GM19240 (cell line): ENCODE results near the gene ZNF385C.

Experiments used
- DNase-seq: peaks from one replicate; pipeline ENCODE4 v3.0.0; 2011; ENCODE audit warnings: low spot score; ENCODE audit not compliant: insufficient read length

The ZNF385C gene

GRCh38 chr17:42078396-42079043 is 19.8 kb downstream of the ZNF385C start:
- DNase-seq = no peak

GRCh38 chr17:42077755-42078154 is 20.5 kb downstream of the ZNF385C start:
- no peak for DNase-seq

GRCh38 chr17:42076797-42077559 is 21.3 kb downstream of the ZNF385C start:
- no peak for DNase-seq

GRCh38 chr17:42075789-42076188 is 22.5 kb downstream of the ZNF385C start:
- no peak for DNase-seq

GRCh38 chr17:42072323-42073187 is 25.7 kb downstream of the ZNF385C start:
- DNase-seq = no peak

GRCh38 chr17:42071810-42072209 is 26.5 kb downstream of the ZNF385C start:
- DNase-seq = no peak

GRCh38 chr17:42068979-42069378 is 29.3 kb downstream of the ZNF385C start:
- DNase-seq = no peak

- no peak for DNase-seq
Measured at GRCh38 chr17:42067371-42068091, 30.7 kb downstream of the ZNF385C start.

GRCh38 chr17:42065201-42065600 is 33.1 kb downstream of the ZNF385C start:
- DNase-seq = no peak

GRCh38 chr17:42062681-42063080 is 35.6 kb downstream of the ZNF385C start:
- DNase-seq = no peak

- no peak for DNase-seq
Measured at GRCh38 chr17:42061646-42062487, 36.4 kb downstream of the ZNF385C start.

- DNase-seq = no peak
Measured at GRCh38 chr17:42060231-42060630, 38.0 kb downstream of the ZNF385C start.

GRCh38 chr17:42059815-42060214 is 38.5 kb downstream of the ZNF385C start:
- DNase-seq = no peak

- DNase-seq = no peak
Measured at GRCh38 chr17:42058063-42058462, 40.2 kb downstream of the ZNF385C start.

- no peak for DNase-seq
Measured at GRCh38 chr17:42056635-42057034, 41.6 kb downstream of the ZNF385C start.

- DNase-seq = no peak
Measured at GRCh38 chr17:42055496-42055895, 42.8 kb downstream of the ZNF385C start.

GRCh38 chr17:42055027-42055426 is 43.2 kb downstream of the ZNF385C start:
- DNase-seq = no peak

- DNase-seq = no peak
Measured at GRCh38 chr17:42053731-42054500, 44.4 kb downstream of the ZNF385C start.

- DNase-seq = no peak
Measured at GRCh38 chr17:42052346-42052877, 45.9 kb downstream of the ZNF385C start.
